Type B pancreatic cell (in vitro differentiated cells): ENCODE results near the gene HOXB5. TPM values are rescaled to one million over a fixed set of nuclear protein-coding genes. Genes with fewer than 3 reads are reported as not detected.

Source experiments
- DNase-seq: peaks from one replicate; pipeline ENCODE4 v3.0.0; 2021; ENCODE audit warnings: mixed read lengths; ENCODE audit not compliant: unreplicated experiment; ENCODE audit errors: extremely low spot score
- H3K27ac Mint-ChIP-seq: 2 replicates; pipeline ENCODE4 v1.8.0; 2021; ENCODE audit warnings: mild to moderate bottlenecking, mixed read lengths
- H3K27me3 Mint-ChIP-seq: 2 replicates; pipeline ENCODE4 v1.8.0; 2021; ENCODE audit warnings: mixed read lengths
- H3K36me3 Mint-ChIP-seq: 2 replicates; pipeline ENCODE4 v1.8.0; 2021; ENCODE audit warnings: mixed read lengths
- H3K4me1 Mint-ChIP-seq: one replicate; pipeline ENCODE4 v1.8.0; 2021; ENCODE audit warnings: mixed read lengths; ENCODE audit not compliant: unreplicated experiment
- H3K4me3 Mint-ChIP-seq: 2 replicates; pipeline ENCODE4 v1.8.0; 2021; ENCODE audit warnings: mild to moderate bottlenecking, mixed read lengths
- H3K9me3 Mint-ChIP-seq: 2 replicates; pipeline ENCODE4 v1.8.0; 2021; ENCODE audit warnings: mixed read lengths
- CTCF ChIP-seq: fragments of 200-600 bp; sonication (generic); conservative IDR thresholded peaks from 2 replicates; pipeline ENCODE4 v1.5.0; 2021; ENCODE audit warnings: antibody characterized with exemption, mild to moderate bottlenecking
- total RNA-seq: library from RNA; stranded (reverse); gene quantifications from 2 replicates; pipeline ENCODE4 v1.2.1, GENCODE V29; 2021; ENCODE audit warnings: low replicate concordance

HOXB5 gene
- total RNA-seq, 1 donor from 2014 or later: 20.8 TPM

GRCh38 chr17:48603959-48604769 is 10.6 kb upstream of the HOXB5 start:
- peak overlapping the region; percentile 66 for H3K27ac Mint-ChIP-seq

GRCh38 chr17:48601539-48602425 is 8.2 kb upstream of the HOXB5 start:
- Mint-ChIP-seq H3K27me3 (peaks cover 100% of the 10 kb centered on the region), H3K27ac (no peak overlapping the region), H3K4me3 (peak overlapping the region; percentile 84), H3K4me1 (peaks cover 26% of the 10 kb centered on the region), H3K36me3 (peaks cover 21% of the 10 kb centered on the region), H3K9me3 (no peaks in the 10 kb centered on the region)
- no peak for DNase-seq
- TF ChIP-seq CTCF: no peak

More at GRCh38 chr17:48603959-48604769, 10.6 kb upstream of the HOXB5 start:
- Mint-ChIP-seq H3K4me1 (peaks cover 14% of the 10 kb centered on the region), H3K4me3 (peak overlapping the region; percentile 84), H3K36me3 (peaks cover 26% of the 10 kb centered on the region), H3K9me3 (no peaks in the 10 kb centered on the region), H3K27me3 (peaks cover 99% of the 10 kb centered on the region)
- TF ChIP-seq CTCF: no peak
- DNase-seq: no peak

DNA sequence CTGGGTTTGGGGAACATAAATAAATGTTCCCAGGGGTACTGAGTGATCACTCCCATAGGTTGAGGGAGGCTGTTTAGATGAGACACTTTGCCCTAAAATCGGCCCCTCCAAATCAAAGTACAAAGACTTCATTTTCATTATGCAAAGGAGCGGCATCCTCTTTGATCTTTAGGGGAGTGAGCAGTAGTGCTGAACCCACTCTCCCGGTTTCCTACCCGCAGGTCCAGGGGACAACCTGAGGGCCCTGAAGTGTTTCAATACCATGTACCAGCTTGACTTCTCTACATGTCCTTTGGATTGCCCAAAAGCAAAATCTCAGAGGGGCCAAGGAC is 7.6 kb upstream of the HOXB5 start:
- H3K9me3 Mint-ChIP-seq: no peaks in the 10 kb centered on the region
- DNase-seq: no peak
- H3K27me3 Mint-ChIP-seq: peaks cover 100% of the 10 kb centered on the region
- H3K4me1 Mint-ChIP-seq: peaks cover 30% of the 10 kb centered on the region
- peaks cover 19% of the 10 kb centered on the region for H3K36me3 Mint-ChIP-seq
- TF ChIP-seq CTCF: no peak
- H3K4me3 Mint-ChIP-seq: peak overlapping the region; percentile 19
- H3K27ac Mint-ChIP-seq: no peak overlapping the region

DNA sequence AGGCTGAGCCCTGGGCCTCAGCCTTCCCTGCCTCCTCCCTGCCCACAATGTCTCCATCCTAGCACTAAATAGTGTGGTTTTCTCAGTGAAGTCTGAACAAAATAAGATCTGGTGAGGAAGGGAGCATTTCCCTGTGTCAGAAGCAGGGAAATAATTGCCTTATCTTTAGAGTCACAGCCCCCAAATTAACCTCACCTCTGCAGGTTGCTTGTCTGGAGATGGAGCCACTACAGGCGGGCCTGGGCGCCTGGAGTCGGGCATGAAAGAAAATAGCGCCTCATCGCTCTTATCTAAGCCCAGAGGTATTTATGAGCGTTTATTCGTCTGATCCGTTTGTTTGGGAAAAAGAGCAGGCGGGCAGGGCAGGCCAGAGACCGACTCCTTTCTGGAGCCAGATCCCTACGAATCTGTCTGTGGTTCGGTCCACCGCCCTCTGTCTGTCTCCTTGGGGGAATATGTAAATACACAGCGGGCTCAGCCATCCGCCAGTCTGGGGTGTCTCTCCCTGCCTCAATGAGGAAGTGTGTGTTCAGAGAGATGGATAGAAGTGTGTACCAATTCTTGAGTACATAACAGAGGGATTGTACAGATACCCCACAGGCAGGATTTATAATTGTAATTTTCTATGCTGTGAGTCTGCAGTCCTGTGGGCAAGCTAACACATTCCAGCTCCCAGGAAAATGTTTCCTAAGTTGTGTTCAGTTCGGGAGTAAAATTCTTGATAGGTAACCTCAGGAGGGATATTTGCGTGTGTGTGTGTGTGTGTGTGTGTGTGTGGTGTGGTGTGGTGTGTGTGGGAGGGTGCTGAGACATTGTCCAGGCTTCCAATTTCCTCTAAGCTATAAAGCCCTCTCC is 6.9 kb upstream of the HOXB5 start:
- Mint-ChIP-seq H3K4me3 (peak overlapping the region; percentile 69), H3K9me3 (no peaks in the 10 kb centered on the region), H3K36me3 (peaks cover 20% of the 10 kb centered on the region), H3K27me3 (peaks cover 98% of the 10 kb centered on the region), H3K4me1 (peaks cover 36% of the 10 kb centered on the region), H3K27ac (no peak overlapping the region)
- no peak for TF ChIP-seq CTCF
- DNase-seq: no peak

GRCh38 chr17:48599354-48599753 is 5.8 kb upstream of the HOXB5 start:
- Mint-ChIP-seq H3K27me3 (peaks cover 97% of the 10 kb centered on the region), H3K27ac (peak overlapping the region; percentile 91)
- TF ChIP-seq CTCF: no peak

More at GRCh38 chr17:48599354-48599753, 5.8 kb upstream of the HOXB5 start:
- Mint-ChIP-seq H3K9me3 (no peaks in the 10 kb centered on the region), H3K4me3 (peak overlapping the region; percentile 91), H3K36me3 (peaks cover 18% of the 10 kb centered on the region), H3K4me1 (peaks cover 44% of the 10 kb centered on the region)
- no peak for DNase-seq
